ENCODE data around the gene AHCYL2. TPM values are rescaled to one million over a fixed set of nuclear protein-coding genes. Genes with fewer than 3 reads are reported as not detected.

The AHCYL2 gene
- total and polyA plus RNA-seq, 2 donors (not counting 1 experiment from before 2014, with no cell fraction given): 8.8 to 26.2 TPM

DNA sequence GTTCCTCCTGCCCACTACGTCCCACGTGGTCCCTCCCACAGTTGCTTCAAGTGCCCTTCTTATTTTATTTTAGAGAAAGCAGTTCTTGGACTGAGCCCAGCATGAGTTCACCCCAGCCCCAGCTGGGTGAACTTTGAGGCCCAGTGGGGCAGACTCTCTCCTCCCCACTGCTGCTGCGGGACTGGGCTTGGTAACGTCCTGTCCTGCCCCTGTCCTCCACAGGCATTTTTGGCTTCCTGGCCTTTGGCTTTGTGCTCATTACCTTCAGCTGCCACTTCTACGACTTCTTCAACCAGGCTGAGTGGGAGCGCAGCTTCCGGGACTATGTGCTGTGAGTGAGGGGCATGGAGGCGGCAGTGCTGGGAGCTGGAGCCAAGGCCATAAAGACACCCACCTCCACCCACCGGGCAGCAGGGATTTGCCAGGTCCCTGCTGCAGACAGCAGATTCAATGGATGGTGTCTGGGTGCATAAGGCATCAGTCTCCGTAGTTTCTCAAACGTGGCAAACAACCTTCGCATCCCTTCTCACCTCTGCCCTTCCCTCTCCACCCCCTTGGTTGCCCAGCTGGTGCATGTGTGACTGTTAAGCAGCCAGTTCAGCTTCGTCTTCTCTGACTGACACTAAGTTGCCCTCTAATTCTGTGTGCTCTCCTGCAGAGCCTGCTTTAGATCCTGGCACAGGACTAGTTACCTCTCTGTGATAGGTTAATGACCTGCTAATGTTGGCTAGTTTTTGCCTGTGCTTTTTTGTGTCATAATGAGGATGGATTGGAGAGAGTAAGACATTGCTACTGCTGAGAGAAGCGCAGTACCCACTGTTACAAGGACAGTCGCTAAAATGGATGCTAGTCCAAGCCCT is 15.5 kb upstream of the AHCYL2 start:
- intact Hi-C loops (cut with micrococcal nuclease): no loop called here
- H3K9me3 Mint-ChIP-seq (ENCODE audit: insufficient read depth): no peaks in the 10 kb centered on the region
- TF ChIP-seq CTCF (IDR thresholded peaks at IDR 0.05) (no peak), EZH2 (IDR thresholded peaks at IDR 0.05; ENCODE audit: borderline replicate concordance, insufficient read depth, low read depth, low read length, poor library complexity, severe bottlenecking) (no peak)
- no peaks in the 10 kb centered on the region for H3K4me1 ChIP-seq (ENCODE audit: control insufficient read depth in 2 of 2, insufficient read depth in 2 of 2, low read length in 2 of 2)
- H3K36me3 ChIP-seq (replicated peaks in 1 of 2; ENCODE audit: control extremely low read depth in 1 of 2, control insufficient read depth in 1 of 2, extremely low read depth in 1 of 2, insufficient read depth in 2 of 2, low read length in 1 of 2): no peaks in the 10 kb centered on the region
- WGBS (ENCODE audit: insufficient coverage): 97% methylated on average over 10 of the region's 15 CpGs
- no peaks in the 10 kb centered on the region for H3K27me3 Mint-ChIP-seq
- no peak overlapping the region for H3K4me2 ChIP-seq (replicated peaks; ENCODE audit: low read depth, low read length, poor library complexity, severe bottlenecking)
- H3K79me2 ChIP-seq (ENCODE audit: control insufficient read depth, insufficient read depth, low read length): no peaks in the 10 kb centered on the region
- ChIA-PET POLR2A (no interaction called here), CTCF (interaction anchor here (0.6 to 6.8 kb wide), 18 partner anchors 9 to 326 kb away, joined by 3 to 62 read pairs (median 3); no protein-coding TSS in a partner anchor)
- no peak overlapping the region for H3K27ac Mint-ChIP-seq
- DNase-seq (no peak), ATAC-seq (ENCODE audit: low read depth) (no peak)
- no peak overlapping the region for H3K4me3 ChIP-seq (ENCODE audit: control extremely low read depth in 1 of 5, extremely low read depth in 1 of 5, insufficient read depth in 1 of 5, low read depth in 2 of 5, low read length in 4 of 5)
- H2AFZ ChIP-seq (ENCODE audit: insufficient read depth, low read depth, low read length, poor library complexity, severe bottlenecking): no peak overlapping the region
- no peaks in the 10 kb centered on the region for H3K27me3 ChIP-seq (replicated peaks in 1 of 4; ENCODE audit: control extremely low read depth in 1 of 4, control insufficient read depth in 3 of 4, insufficient read depth in 4 of 4, low read length in 3 of 4)
- H4K20me1 ChIP-seq (ENCODE audit: control insufficient read depth, insufficient read depth, low read length, poor library complexity, severe bottlenecking): no peaks in the 10 kb centered on the region
- no peak overlapping the region for H3K9ac ChIP-seq (ENCODE audit: low read length)
- peaks cover 3% of the 10 kb centered on the region for H3K4me1 Mint-ChIP-seq
- H3K9me3 ChIP-seq (ENCODE audit: control extremely low read depth in 1 of 3, control insufficient read depth in 2 of 3, insufficient read depth in 1 of 3, low read length in 2 of 3): no peaks in the 10 kb centered on the region
- no peak overlapping the region for H3K4me3 Mint-ChIP-seq
- no peak overlapping the region for H3K27ac ChIP-seq (ENCODE audit: low read length in 2 of 2)

All from B cell (primary cell).